HepG2 (cell line): ENCODE results near the gene RAB18.

Source experiments
- JDP2 ChIP-seq: sonication (generic); formaldehyde crosslinking; IDR thresholded peaks from 2 replicates; pipeline ENCODE4 v1.8.1; 2022; ENCODE audit warnings: missing genetic modification reagents, borderline replicate concordance
- ZNF788 ChIP-seq: sonication (generic); formaldehyde crosslinking; IDR thresholded peaks from 2 replicates; pipeline ENCODE4 v1.5.0; 2020; ENCODE audit warnings: mild to moderate bottlenecking, missing genetic modification reagents, borderline replicate concordance

GRCh38 chr10:27568196-27569175, 64.4 kb downstream of the RAB18 start:
- no peak for TF ChIP-seq JDP2 (CRISPR knock-in tag)
- TF ChIP-seq ZNF788 (CRISPR knock-in tag) = no peak
